Neuronal stem cell (in vitro differentiated cells): Measurements from ENCODE around the gene PYM1.

Experiments used
- DNase-seq: peaks from one replicate; pipeline ENCODE4 v3.0.0-alpha.2; 2013; ENCODE audit warnings: low spot score
- H2AFZ ChIP-seq: one replicate; pipeline ENCODE4 v1.6.1; 2013; ENCODE audit warnings: mild to moderate bottlenecking, low read length, inconsistent platforms
- H2AK5ac ChIP-seq: 2 replicates; pipeline ENCODE4 v1.6.1; 2013; ENCODE audit warnings: low read depth, mild to moderate bottlenecking, inconsistent platforms, low read length, moderate library complexity, mixed read lengths
- H2BK120ac ChIP-seq: 2 replicates; pipeline ENCODE4 v1.6.1; 2013; ENCODE audit warnings: low read depth, mild to moderate bottlenecking, inconsistent platforms, low read length, moderate library complexity, mixed read lengths
- H2BK12ac ChIP-seq: one replicate; pipeline ENCODE4 v1.6.1; 2013; ENCODE audit warnings: low read length, inconsistent platforms
- H2BK15ac ChIP-seq: 2 replicates; pipeline ENCODE4 v1.6.1; 2013; ENCODE audit warnings: mild to moderate bottlenecking, low read length, inconsistent platforms, mixed read lengths
- H2BK5ac ChIP-seq: one replicate; pipeline ENCODE4 v1.6.1; 2013; ENCODE audit warnings: inconsistent platforms, mild to moderate bottlenecking, low read length, moderate library complexity
- H3K14ac ChIP-seq: one replicate; pipeline ENCODE4 v1.6.1; 2013; ENCODE audit warnings: low read length, inconsistent platforms
- H3K18ac ChIP-seq: 2 replicates; pipeline ENCODE4 v1.6.1; 2013; ENCODE audit warnings: low read length, inconsistent platforms
- H3K23ac ChIP-seq: 2 replicates; pipeline ENCODE4 v1.6.1; 2013; ENCODE audit warnings: low read depth, mild to moderate bottlenecking, mixed read lengths, low read length, inconsistent platforms; ENCODE audit not compliant: poor library complexity
- H3K27ac ChIP-seq: replicated peaks from 3 replicates; pipeline ENCODE4 v1.5.1; 2013; ENCODE audit warnings: low read length, inconsistent platforms
- H3K27me3 ChIP-seq, 3 experiments: 2 replicates each; pipeline ENCODE4 v1.6.1; 2013; ENCODE audit warnings: low read length in 3 of 3, mild to moderate bottlenecking in 2 of 3, inconsistent platforms in 1 of 3, low read depth in 1 of 3, mixed read lengths in 1 of 3, moderate library complexity in 1 of 3; ENCODE audit not compliant: control insufficient read depth in 3 of 3, insufficient read depth in 3 of 3
- H3K36me3 ChIP-seq, 2 donors: replicated peaks in 1 of 2; 2 replicates each; pipeline ENCODE4 v1.6.1; 2013; ENCODE audit warnings: low read length in 2 of 2; ENCODE audit not compliant: control insufficient read depth in 2 of 2, insufficient read depth in 2 of 2
- H3K4ac ChIP-seq: 2 replicates; pipeline ENCODE4 v1.6.1; 2013; ENCODE audit warnings: inconsistent platforms, mild to moderate bottlenecking, low read length, moderate library complexity
- H3K4me1 ChIP-seq, 2 donors: 1 replicate in 1 of 2; 2 replicates in 1 of 2; pipeline ENCODE4 v1.6.1; 2013; ENCODE audit warnings: low read length in 2 of 2, low read depth in 1 of 2; ENCODE audit not compliant: control insufficient read depth in 2 of 2, insufficient read depth in 1 of 2
- H3K4me2 ChIP-seq: one replicate; pipeline ENCODE4 v1.6.1; 2013; ENCODE audit warnings: mild to moderate bottlenecking, low read length, inconsistent platforms; ENCODE audit not compliant: insufficient read depth, poor library complexity, severe bottlenecking
- H3K4me3 ChIP-seq, 2 donors: 2 replicates each; pipeline ENCODE4 v1.5.1; 2013; ENCODE audit warnings: low read length in 2 of 2, mild to moderate bottlenecking in 2 of 2, inconsistent platforms in 1 of 2, moderate library complexity in 1 of 2
- H3K79me1 ChIP-seq: one replicate; pipeline ENCODE4 v1.6.1; 2013; ENCODE audit warnings: low read depth, mild to moderate bottlenecking, inconsistent platforms, low read length, moderate library complexity
- H3K9ac ChIP-seq: one replicate; pipeline ENCODE4 v1.6.1; 2013; ENCODE audit warnings: mild to moderate bottlenecking, low read depth, low read length, inconsistent platforms; ENCODE audit not compliant: poor library complexity
- H3K9me3 ChIP-seq, 2 donors: replicated peaks in 1 of 2; 2 replicates each; pipeline versions ENCODE3 to v1.6.1; 2013; ENCODE audit warnings: low read length in 2 of 2, mild to moderate bottlenecking in 2 of 2, inconsistent platforms in 1 of 2, low read depth in 1 of 2, mixed read lengths in 1 of 2, moderate library complexity in 1 of 2; ENCODE audit not compliant: control insufficient read depth in 2 of 2, insufficient read depth in 1 of 2
- H4K8ac ChIP-seq: one replicate; pipeline ENCODE4 v1.6.1; 2013; ENCODE audit warnings: low read depth, mild to moderate bottlenecking, inconsistent platforms, low read length, moderate library complexity
- H4K91ac ChIP-seq: one replicate; pipeline ENCODE4 v1.6.1; 2013; ENCODE audit warnings: low read length, low read depth, mild to moderate bottlenecking, inconsistent platforms; ENCODE audit not compliant: poor library complexity
- WGBS, 2 donors: extraction: QIAGEN DNeasy Blood & Tissue Kit; methylation state at CpG; one replicate each; pipeline ENCODE4 v1.1.7; 2013; ENCODE audit warnings: missing lambda C conversion rate in 2 of 2, mixed read lengths in 1 of 2; ENCODE audit not compliant: insufficient read length in 2 of 2, insufficient replicate concordance in 1 of 2; ENCODE audit errors: extremely low coverage in 2 of 2; 5-methylcytosine and 5-hydroxymethylcytosine counted together

The PYM1 gene

DNA sequence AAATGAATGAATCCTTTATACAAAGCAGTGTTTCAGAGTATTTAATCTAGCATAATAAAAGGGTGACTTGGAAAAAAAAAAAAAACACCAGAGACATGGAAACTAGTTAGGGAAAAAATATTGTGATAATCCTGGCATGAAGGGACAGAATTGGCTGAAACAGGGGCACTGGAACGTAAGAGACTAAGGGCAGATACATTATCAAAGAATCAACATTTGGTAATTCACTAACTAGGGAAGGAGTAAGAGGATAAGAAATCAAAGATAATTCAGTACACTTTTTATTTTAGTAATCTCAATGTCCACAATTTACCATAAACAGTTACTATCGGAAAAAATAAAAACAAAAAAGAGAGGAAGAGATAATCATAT is 18.2 kb downstream of the PYM1 start:
- Histone ChIP-seq H3K23ac (no peak overlapping the region), H2BK12ac (no peak overlapping the region), H3K9me3 (no peaks in the 10 kb centered on the region), H2BK5ac (no peak overlapping the region), H3K4me2 (no peak overlapping the region), H4K91ac (no peak overlapping the region), H3K9ac (no peak overlapping the region), H2AK5ac (no peak overlapping the region), H3K14ac (no peak overlapping the region), H2BK15ac (no peak overlapping the region), H3K27me3 (no peaks in the 10 kb centered on the region), H2BK120ac (no peak overlapping the region), H3K4me1 (peaks cover 2 to 5% of the 10 kb centered on the region in 2 donors), H2AFZ (no peak overlapping the region), H3K4ac (no peak overlapping the region), H3K79me1 (peaks cover 1% of the 10 kb centered on the region), H3K4me3 (no peak overlapping the region), H3K27ac (no peak overlapping the region), H4K8ac (no peak overlapping the region), H3K18ac (no peak overlapping the region), H3K36me3 (peaks cover 0 to 28% of the 10 kb centered on the region in 2 donors)
- no peak for DNase-seq
- WGBS, 2 donors = no CpG with 5 or more reads among the region's 2 CpGs

GRCh38 chr12:55908726-55909512 is 18.8 kb downstream of the PYM1 start:
- Histone ChIP-seq H2BK5ac (no peak overlapping the region), H2BK120ac (no peak overlapping the region), H3K18ac (no peak overlapping the region), H3K4me1 (peaks cover 2 to 5% of the 10 kb centered on the region in 2 donors), H3K27me3 (no peaks in the 10 kb centered on the region), H3K9ac (no peak overlapping the region), H2BK15ac (no peak overlapping the region), H4K8ac (no peak overlapping the region), H3K4ac (no peak overlapping the region), H2AFZ (no peak overlapping the region), H3K4me2 (no peak overlapping the region), H3K27ac (peak overlapping the region; percentile 39), H3K4me3 (no peak overlapping the region), H2BK12ac (no peak overlapping the region), H2AK5ac (no peak overlapping the region), H4K91ac (no peak overlapping the region), H3K36me3 (peaks cover 0 to 23% of the 10 kb centered on the region in 2 donors), H3K9me3 (no peaks in the 10 kb centered on the region), H3K23ac (no peak overlapping the region), H3K14ac (no peak overlapping the region), H3K79me1 (peaks cover 1% of the 10 kb centered on the region)
- WGBS, 2 donors = no CpG with 5 or more reads among the region's 8 CpGs
- DNase-seq = no peak

DNA sequence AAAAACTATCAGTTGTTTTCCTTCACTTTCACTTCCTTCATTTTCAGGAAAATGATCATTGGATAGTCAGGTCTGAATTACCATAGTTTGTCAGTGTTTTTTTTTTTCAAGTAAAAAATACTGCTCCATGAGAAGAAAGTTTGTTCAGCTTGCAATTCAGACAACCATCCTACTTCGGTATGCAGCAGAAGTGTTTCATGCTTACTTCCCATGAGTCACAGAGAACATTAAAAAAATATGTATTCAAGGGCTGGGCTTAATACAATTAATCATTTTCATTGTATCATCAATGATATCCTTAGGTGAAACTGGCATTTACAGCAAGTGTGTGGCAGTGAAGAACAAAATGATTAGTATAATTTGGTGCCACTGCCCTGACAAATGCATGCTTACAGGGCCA is 21.6 kb downstream of the PYM1 start:
- no CpG with 5 or more reads among the region's 1 CpG for WGBS, 2 donors
- Histone ChIP-seq H2BK120ac (no peak overlapping the region), H2BK15ac (no peak overlapping the region), H3K27ac (no peak overlapping the region), H3K79me1 (peaks cover 1% of the 10 kb centered on the region), H3K9me3 (no peaks in the 10 kb centered on the region), H3K23ac (no peak overlapping the region), H2BK12ac (no peak overlapping the region), H3K27me3 (no peaks in the 10 kb centered on the region), H3K14ac (no peak overlapping the region), H3K4ac (no peak overlapping the region), H3K4me2 (no peak overlapping the region), H3K18ac (no peak overlapping the region), H4K8ac (no peak overlapping the region), H2AK5ac (no peak overlapping the region), H3K4me3 (no peak overlapping the region), H2BK5ac (no peak overlapping the region), H4K91ac (no peak overlapping the region), H3K9ac (no peak overlapping the region), H3K36me3 (peaks cover 15 to 35% of the 10 kb centered on the region in 2 donors), H3K4me1 (peaks cover 2 to 5% of the 10 kb centered on the region in 2 donors), H2AFZ (no peak overlapping the region)
- DNase-seq = no peak

DNA sequence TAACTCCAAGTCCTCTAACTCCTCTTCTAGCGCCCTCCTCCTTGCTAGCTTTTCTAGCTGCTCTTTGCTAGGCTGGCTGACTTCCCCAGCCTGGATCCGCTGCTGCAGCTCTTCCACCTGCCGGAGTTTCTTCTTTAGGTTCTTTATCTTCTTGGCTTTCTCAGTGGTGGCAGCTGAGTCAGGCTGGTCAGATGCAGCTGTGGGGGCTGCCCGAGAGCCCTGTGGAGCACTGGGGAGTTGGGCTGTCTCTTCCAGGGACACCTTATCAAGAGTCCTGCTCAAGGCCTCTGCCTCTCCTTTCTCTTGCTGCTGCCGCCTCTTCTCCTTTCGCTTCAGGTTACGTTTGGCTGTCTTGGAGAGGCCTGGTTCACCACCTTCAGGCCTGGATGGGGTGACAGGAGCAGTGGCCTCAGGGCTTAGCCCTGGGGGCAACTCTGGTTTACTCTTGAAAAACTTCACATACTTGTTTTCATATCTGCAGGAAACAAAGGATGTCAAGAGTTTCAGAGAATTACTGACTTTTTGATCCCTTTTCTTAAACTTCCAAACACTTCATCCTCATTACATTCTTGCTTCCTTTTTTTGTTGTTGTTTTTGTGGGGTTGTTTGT is 25.7 kb downstream of the PYM1 start:
- DNase-seq = no peak
- no peak overlapping the region for H2BK5ac ChIP-seq
- no CpG with 5 or more reads among the region's 7 CpGs for WGBS, 2 donors

More for the DNA sequence above, 25.7 kb downstream of the PYM1 start:
- peaks cover 18 to 48% of the 10 kb centered on the region in 2 donors for H3K36me3 ChIP-seq
- no peaks in the 10 kb centered on the region for H3K79me1 ChIP-seq
- no peaks in the 10 kb centered on the region for H3K9me3 ChIP-seq
- no peak overlapping the region for H3K14ac ChIP-seq
- no peak overlapping the region for H3K4me2 ChIP-seq
- H4K8ac ChIP-seq = no peak overlapping the region
- H3K4ac ChIP-seq = no peak overlapping the region
- no peak overlapping the region for H2BK120ac ChIP-seq
- H3K23ac ChIP-seq = no peak overlapping the region
- no peaks in the 10 kb centered on the region for H3K27me3 ChIP-seq
- no peak overlapping the region for H3K9ac ChIP-seq
- no peaks in the 10 kb centered on the region for H3K4me1 ChIP-seq
- no peak overlapping the region for H3K18ac ChIP-seq
- H2BK12ac ChIP-seq = no peak overlapping the region
- H3K27ac ChIP-seq = no peak overlapping the region
- H3K4me3 ChIP-seq = no peak overlapping the region
- no peak overlapping the region for H2AK5ac ChIP-seq
- no peak overlapping the region for H2BK15ac ChIP-seq
- no peak overlapping the region for H2AFZ ChIP-seq
- no peak overlapping the region for H4K91ac ChIP-seq
